Stimulated activated CD4-positive, alpha-beta T cell treated with anti-CD3 and anti-CD28 coated beads, Interleukin-15, amount 100 ng/mL, for 48 hours (primary cell): ENCODE results near the gene ARID3A.
A peak's percentile ranks its signal among the peaks of the same experiment; 100 is the strongest.
"Not testable (repeated sequence)": the region's sequence is repeated elsewhere in the genome, so short reads cannot be mapped to it uniquely, and the experiment has no call there.

ENCODE experiments used
- DNase-seq, 2 donors: peaks; one replicate each; pipeline ENCODE4 v3.0.0-alpha.2; 2020; ENCODE audit warnings: low read depth in 2 of 2

The ARID3A gene, protein sequence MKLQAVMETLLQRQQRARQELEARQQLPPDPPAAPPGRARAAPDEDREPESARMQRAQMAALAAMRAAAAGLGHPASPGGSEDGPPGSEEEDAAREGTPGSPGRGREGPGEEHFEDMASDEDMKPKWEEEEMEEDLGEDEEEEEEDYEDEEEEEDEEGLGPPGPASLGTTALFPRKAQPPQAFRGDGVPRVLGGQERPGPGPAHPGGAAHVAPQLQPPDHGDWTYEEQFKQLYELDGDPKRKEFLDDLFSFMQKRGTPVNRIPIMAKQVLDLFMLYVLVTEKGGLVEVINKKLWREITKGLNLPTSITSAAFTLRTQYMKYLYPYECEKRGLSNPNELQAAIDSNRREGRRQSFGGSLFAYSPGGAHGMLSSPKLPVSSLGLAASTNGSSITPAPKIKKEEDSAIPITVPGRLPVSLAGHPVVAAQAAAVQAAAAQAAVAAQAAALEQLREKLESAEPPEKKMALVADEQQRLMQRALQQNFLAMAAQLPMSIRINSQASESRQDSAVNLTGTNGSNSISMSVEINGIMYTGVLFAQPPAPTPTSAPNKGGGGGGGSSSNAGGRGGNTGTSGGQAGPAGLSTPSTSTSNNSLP

DNA sequence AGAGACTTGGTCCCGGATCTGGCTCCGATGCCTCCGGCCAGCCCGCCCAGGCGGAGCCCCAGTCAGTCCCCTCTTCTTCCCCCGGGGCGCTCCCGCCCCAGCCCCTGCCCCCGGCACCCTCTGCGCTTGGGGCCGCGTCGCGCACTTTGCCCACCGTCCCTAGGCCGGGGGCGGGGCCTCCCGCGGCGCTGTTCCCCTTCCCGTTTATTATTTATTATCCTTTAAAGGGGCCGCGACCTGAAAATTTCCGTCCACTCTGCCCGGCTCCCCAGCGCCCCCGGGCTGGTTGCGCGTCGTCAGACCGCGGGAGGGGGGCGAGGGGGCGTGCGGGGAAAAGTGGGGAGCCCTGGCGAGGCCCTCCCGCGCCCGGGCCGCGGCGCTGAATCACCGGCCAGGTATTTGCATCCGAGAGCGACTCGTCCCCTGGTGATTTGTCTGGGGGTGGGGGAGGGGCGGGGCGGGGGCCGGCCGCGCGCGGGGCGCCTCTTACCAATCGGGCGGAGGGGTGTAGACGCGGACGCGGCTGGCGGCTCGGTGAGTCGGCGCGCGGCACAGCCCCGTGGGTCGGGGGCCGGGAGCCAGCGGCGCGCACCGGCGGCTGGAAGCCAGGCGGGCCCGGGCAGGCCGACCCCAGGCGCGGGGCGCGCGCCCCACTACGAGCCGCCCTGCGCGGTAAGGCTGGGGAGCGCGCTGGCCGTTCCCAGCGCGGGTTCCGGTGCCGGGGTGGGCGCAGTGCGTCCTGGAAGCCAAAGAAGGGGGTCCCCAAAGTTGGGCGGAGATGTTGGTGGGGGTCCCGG, at the start of gene ARID3A:
TSS of gene ARID3A (plus strand) at position 510 of the 797 bp plus-strand sequence. CDS start 3,494 bp downstream, outside the sequence.
- DNase-seq = peak in 1 of 2 donors; percentile 73

GRCh38 chr19:876089-876488, 49.7 kb upstream of the ARID3A start:
- no peak for DNase-seq

DNA sequence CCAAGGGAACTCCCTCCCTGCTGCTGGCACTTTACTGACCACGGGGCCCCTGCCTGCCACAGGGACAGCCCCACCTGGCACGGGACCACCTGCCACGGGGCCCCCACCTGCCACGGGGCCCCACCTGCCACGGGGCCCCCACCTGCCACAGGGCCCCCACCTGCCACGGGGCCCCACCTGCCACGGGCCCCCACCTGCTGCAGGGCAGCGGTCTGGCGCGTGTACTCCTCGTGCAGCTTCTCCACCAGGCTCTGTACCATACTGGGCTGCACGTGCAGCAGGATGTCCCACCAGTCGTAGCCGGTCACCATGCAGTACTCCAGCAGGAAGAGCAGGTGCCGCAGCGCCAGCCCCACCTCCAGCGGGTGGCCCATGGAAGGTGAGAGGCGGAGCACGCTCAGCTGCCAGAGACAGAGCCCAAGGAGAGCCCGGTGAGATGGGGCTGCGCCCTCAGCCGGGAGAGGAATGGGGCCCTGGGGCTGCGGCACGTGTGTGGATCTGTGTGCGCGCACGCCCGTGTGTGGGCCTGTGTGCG, 49.0 kb upstream of the ARID3A start:
- no peak for DNase-seq

DNA sequence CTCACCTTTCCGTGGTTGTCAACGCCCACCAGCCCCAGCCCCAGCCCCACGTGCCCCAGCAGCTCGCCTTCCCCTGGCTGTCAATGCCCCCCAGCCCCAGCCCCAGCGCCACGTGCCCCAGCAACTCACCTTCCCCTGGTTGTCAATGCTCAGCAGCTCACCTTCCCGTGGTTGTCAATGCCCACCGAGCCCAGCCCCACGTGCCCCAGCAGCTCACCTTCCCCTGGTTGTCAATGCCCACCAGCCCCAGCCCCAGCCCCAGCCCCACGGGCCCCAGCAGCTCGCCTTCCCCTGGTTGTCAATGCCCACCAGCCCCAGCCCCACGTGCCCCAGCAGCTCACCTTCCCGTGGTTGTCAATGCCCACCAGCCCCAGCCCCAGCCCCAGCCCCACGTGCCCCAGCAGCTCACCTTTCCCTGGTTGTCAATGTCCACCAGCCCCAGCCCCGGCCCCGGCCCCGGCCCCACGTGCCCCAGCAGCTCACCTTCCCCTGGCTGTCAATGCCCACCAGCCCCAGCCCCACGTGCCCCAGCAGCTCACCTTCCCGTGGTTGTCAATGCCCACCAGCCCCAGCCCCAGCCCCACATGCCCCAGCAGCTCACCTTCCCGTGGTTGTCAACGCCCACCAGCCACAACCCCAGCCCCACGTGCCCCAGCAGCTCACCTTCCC, 47.7 kb upstream of the ARID3A start:
- DNase-seq = not testable (repeated sequence)

- DNase-seq = not testable (repeated sequence)
Measured at GRCh38 chr19:878751-879561, 46.9 kb upstream of the ARID3A start.

- DNase-seq = no peak
Measured at GRCh38 chr19:879711-880438, 46.0 kb upstream of the ARID3A start.

GRCh38 chr19:881385-882071, 44.3 kb upstream of the ARID3A start:
- DNase-seq = no peak

DNA sequence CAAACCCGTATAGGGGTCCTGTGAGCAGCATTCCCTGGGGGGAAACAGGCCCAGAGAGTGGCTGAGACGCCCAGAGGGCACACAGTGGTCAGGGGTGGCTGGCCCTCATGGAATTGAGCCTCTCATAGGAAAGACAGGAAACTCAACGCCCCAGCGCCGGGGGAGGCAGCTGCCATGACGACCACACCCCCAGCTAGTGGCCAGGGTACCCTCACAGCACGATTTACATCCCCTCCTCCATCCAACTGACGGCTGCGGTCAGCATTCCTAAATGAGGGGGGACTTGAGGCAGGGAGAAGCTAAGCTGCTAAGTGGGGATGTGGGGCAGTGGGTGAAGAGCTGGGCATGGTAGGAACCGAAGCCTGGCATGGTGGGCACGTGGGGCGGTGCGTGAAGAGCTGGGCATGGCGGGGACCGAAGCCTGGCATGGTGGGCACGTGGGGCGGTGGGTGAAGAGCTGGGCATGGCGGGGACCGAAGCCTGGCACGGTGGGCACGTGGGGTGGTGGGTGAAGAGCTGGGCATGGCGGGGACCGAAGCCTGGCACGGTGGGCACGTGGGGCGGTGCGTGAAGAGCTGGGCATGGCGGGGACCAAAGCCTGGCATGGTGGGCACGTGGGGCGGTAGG, 42.9 kb upstream of the ARID3A start:
- no peak for DNase-seq

DNA sequence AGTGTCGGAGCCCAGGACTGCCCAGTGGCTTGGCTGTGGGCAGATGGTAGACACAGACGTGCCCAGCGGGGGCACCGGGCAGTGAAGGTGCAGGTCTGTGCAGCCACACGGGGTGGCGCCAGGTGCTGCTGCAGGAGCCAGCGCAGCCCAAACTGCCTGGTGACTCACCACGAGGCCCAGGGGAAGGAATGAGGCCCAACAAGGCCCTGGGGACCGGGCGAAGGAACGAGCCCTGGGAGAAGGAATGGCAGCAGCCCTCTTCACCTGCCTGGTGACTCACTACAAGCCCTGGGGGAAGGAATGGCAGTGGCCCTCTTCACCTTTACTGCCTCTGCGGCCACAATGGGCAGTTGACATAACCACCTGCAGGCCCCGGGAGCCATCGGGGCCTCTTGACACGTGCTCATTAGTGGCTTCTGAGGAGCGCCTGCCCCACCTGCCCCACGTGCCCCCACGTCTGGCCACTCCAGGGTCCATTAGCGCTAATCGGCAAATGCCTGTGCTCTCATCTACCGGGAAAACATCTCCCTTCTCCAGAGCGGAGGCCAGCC, 42.1 kb upstream of the ARID3A start:
- no peak for DNase-seq

DNA sequence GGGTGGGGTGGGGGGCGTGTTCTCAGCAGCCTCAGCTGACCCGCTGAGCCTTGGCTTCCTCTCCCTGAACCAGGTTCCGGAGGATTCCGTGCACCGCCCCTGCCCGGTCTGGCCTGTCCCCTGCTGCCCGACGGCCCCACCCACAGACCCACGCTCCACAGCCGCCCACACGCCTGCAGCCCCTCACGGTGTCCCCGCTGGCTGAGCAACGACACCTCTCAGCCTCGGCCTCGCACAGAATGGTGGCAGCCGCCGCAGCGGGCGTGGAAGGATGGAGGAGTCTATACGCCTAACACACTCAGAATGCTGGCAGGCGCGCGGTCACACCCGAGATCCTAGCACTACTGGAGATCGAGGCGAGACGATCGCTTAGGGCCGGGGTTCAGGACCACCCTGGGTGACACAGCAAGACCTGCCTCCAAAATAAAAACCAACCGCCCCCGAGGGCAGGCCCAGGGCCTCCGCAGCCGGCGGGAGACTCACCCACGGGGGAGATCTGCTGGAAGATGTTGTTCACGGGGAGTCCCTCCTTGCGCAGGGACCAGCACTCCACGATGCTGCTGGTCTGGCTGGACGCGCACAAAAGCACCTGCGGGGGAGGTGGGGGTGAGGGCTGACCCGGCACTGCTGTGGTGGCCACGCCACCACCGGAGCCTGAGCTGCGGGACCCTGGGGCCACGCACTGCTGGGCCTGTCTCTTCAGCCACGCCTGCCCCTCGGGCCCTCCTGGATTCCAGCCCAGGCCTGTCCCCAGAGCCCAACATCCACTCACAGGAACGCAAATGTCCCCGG, 41.2 kb upstream of the ARID3A start:
- no peak for DNase-seq

GRCh38 chr19:885536-886224, 40.2 kb upstream of the ARID3A start:
- DNase-seq = no peak

GRCh38 chr19:887072-887471, 38.8 kb upstream of the ARID3A start:
- DNase-seq = no peak

GRCh38 chr19:887599-887998, 38.2 kb upstream of the ARID3A start:
- no peak for DNase-seq

DNA sequence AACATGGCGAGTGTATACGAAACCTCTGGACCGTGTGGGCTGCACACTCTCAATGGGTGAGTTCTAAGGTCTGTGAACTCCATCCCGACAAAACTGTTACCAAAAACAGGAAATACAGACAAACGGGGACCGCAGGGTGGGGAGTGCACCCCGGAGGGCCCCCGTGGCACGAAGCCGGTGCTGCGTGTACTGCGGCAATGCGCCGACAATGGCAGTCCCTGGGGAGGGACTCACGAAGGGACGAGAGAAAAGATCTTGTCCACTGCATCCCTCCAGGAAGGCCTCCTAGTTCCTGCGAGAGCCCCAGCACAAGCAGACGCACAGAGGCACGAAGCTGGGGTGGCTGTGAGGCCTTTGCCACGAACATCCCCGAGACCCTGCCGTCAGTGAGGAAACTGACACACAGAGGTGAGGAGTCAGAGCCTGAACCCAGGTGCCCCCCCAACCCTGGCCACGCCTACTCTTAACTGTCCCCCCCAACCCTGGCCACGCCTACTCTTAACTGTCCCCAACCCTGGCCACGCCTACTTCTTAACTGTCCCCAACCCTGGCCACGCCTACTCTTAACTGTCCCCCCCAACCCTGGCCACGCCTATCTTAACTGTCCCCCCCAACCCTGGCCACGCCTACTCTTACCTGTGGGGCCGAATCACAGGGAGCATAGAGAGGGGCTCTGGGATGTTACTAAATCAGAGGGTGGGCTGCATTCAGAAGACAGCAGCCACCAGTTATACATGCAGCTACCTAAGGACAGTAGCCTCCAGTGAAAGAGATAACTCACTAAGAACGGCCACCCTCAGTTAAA, 37.1 kb upstream of the ARID3A start:
- no peak for DNase-seq

GRCh38 chr19:889662-890295, 36.1 kb upstream of the ARID3A start:
- DNase-seq = no peak

DNA sequence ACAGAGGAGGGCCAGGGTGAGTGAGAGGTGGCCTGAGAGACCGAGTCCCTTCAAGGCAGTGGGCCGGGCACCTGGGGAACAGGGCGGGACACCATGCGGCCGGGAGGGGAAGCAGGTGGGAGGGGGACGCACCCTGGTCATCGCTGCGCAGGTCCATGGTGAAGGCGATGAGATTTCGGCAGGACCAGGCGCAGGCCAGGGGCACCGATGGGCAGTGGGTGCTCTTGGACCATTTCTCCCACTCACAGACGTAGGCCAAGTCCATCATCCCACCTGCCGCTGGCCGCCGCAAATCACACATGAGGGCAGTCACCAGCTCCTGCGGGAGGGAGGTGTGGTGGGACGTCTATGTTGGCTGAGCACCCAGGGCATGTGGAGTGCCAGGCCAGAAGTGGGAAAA, 35.0 kb upstream of the ARID3A start:
- no peak for DNase-seq
